Keratinocyte (primary cell): ENCODE results near the gene RNF141. TPM values are rescaled to one million over a fixed set of nuclear protein-coding genes. Genes with fewer than 3 reads are reported as not detected.
A peak's percentile ranks its signal among the peaks of the same experiment; 100 is the strongest.

Experiments used
- DNase-seq: peaks from one replicate; pipeline ENCODE4 v3.0.0-alpha.2; 2011; ENCODE audit warnings: low read depth, missing footprints, low spot score
- FAIRE-seq: peaks from 2 replicates; lab custom pipeline; 2011; peaks lifted over from hg19 to GRCh38; lab: Jason Lieb, UNC
- H2AFZ ChIP-seq: 2 replicates; pipeline ENCODE4 v1.6.0; 2012; ENCODE audit warnings: low read length, control low read depth, inconsistent platforms; ENCODE audit not compliant: control insufficient read depth
- H3K27ac ChIP-seq: 2 replicates; pipeline ENCODE4 v1.5.1; 2011; ENCODE audit warnings: low read length; ENCODE audit not compliant: control insufficient read depth, insufficient read depth
- H3K27me3 ChIP-seq: 3 replicates; pipeline ENCODE4 v1.6.0; 2011; ENCODE audit warnings: low read length; ENCODE audit not compliant: control insufficient read depth, insufficient read depth; ENCODE audit errors: extremely low read depth
- H3K36me3 ChIP-seq, 2 experiments: 2 replicates in 1 of 2; 3 replicates in 1 of 2; pipeline ENCODE4 v1.5.1; 2011; ENCODE audit warnings: low read length in 2 of 2, mild to moderate bottlenecking in 1 of 2; ENCODE audit not compliant: control insufficient read depth in 2 of 2, insufficient read depth in 2 of 2; ENCODE audit errors: extremely low read depth in 1 of 2
- H3K4me1 ChIP-seq: 3 replicates; pipeline ENCODE4 v1.5.1; 2011; ENCODE audit warnings: low read length; ENCODE audit not compliant: control insufficient read depth, insufficient read depth; ENCODE audit errors: extremely low read depth
- H3K4me2 ChIP-seq: 3 replicates; pipeline ENCODE4 v1.6.0; 2011; ENCODE audit warnings: low read depth, low read length; ENCODE audit not compliant: control insufficient read depth, insufficient read depth; ENCODE audit errors: extremely low read depth
- H3K4me3 ChIP-seq, 3 experiments: fragments of 200-600 bp in 1 of 3; sonication (generic) in 1 of 3; 2 replicates in 2 of 3; 3 replicates in 1 of 3; pipeline ENCODE4 v1.5.1; 2011 to 2016; ENCODE audit warnings: low read length in 3 of 3, mild to moderate bottlenecking in 3 of 3, control low read depth in 2 of 3, inconsistent platforms in 1 of 3, low read depth in 1 of 3, mixed read lengths in 1 of 3, mixed run types in 1 of 3, moderate library complexity in 1 of 3; ENCODE audit not compliant: control insufficient read depth in 2 of 3, insufficient read depth in 2 of 3; ENCODE audit errors: extremely low read depth in 1 of 3
- H3K79me2 ChIP-seq: 2 replicates; pipeline ENCODE4 v1.6.0; 2012; ENCODE audit warnings: low read length; ENCODE audit not compliant: control insufficient read depth, insufficient read depth
- H3K9ac ChIP-seq: 3 replicates; pipeline ENCODE4 v1.6.0; 2011; ENCODE audit warnings: low read length; ENCODE audit not compliant: control insufficient read depth, insufficient read depth; ENCODE audit errors: extremely low read depth
- H3K9me1 ChIP-seq: 3 replicates; pipeline ENCODE4 v1.6.0; 2011; ENCODE audit warnings: low read length; ENCODE audit not compliant: control insufficient read depth, insufficient read depth; ENCODE audit errors: extremely low read depth
- H3K9me3 ChIP-seq: 2 replicates; pipeline ENCODE4 v1.5.1; 2012; ENCODE audit warnings: low read depth, low read length; ENCODE audit not compliant: control insufficient read depth
- H4K20me1 ChIP-seq: 3 replicates; pipeline ENCODE4 v1.6.0; 2011; ENCODE audit warnings: low read length; ENCODE audit not compliant: control insufficient read depth, insufficient read depth; ENCODE audit errors: extremely low read depth
- EZH2 ChIP-seq: IDR thresholded peaks from one replicate; pipeline ENCODE4 v1.6.1; 2012; ENCODE audit warnings: inconsistent platforms, mild to moderate bottlenecking, low read length, moderate library complexity
- dilution Hi-C: fragments of 300-500 bp; cut with MboI; formaldehyde crosslinking; loops from one replicate; pipeline ENCODE4 v1.7.0; 2020; ENCODE audit warnings: low sequenced_read_pairs; ENCODE audit not compliant: extremely low pct_ligation_motif_present
- polyA plus RNA-seq, 5 experiments: library from polyadenylated mRNA; depleted of rRNA in 3 of 5; stranded (reverse) in 3 of 5; stranded (forward) in 1 of 5; unstranded in 1 of 5; fragments of >200 nt; gene quantifications; 1 replicate in 1 of 5; 2 replicates in 3 of 5; 3 replicates in 1 of 5; pipeline versions ENCODE4 v1.2.1 to v1.2.3, GENCODE V29; 2011 to 2012; ENCODE audit warnings: missing spikeins in 2 of 5, low read depth in 1 of 5, low replicate concordance in 1 of 5
- TF ChIP-seq, protein P1 (sequence below), 3 experiments: IDR thresholded peaks in 1 of 3; conservative IDR thresholded peaks in 1 of 3; optimal IDR thresholded peaks in 1 of 3; 2 replicates in 2 of 3; 3 replicates in 1 of 3; pipeline versions ENCODE3 to v1.5.1; 2011; ENCODE audit warnings: low read length in 3 of 3, mild to moderate bottlenecking in 3 of 3, moderate library complexity in 2 of 3, control low read depth in 1 of 3, inconsistent platforms in 1 of 3; ENCODE audit not compliant: insufficient read depth in 2 of 3; ENCODE audit errors: extremely low read depth in 1 of 3

RNF141 gene
- polyA plus RNA-seq, 1 donor (not counting 4 experiments of a cell fraction or from before 2014, with no cell fraction given) = 59.1 TPM

DNA sequence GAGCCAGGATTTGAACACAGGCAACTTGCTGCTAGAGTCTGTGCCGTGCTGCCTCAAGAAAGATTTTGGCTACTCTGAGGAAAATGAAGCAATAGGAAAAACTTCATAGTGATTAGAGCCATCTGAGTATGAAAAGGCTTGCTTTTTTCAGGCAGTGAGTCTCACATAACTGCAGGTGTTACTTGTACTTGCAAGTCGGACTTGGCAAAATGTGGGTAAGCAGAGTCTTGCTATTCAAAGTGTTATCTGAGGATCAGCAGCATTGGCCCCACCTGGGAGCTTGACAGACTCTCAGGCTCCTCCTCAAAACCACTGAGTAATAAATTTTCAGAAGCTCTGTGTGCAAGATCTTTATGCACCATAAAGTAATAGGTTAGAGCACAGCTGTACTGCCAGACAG is 18.1 kb downstream of the RNF141 start:
- Histone ChIP-seq H3K9me3 (no peaks in the 10 kb centered on the region), H2AFZ (no peak overlapping the region), H3K27me3 (no peaks in the 10 kb centered on the region), H3K79me2 (no peaks in the 10 kb centered on the region), H4K20me1 (no peaks in the 10 kb centered on the region), H3K4me3 (no peak overlapping the region), H3K9ac (peak overlapping the region; percentile 42), H3K36me3 (peaks cover 2 to 12% of the 10 kb centered on the region in 2 experiments), H3K9me1 (no peaks in the 10 kb centered on the region), H3K4me2 (peak overlapping the region; percentile 44), H3K4me1 (peaks cover 58% of the 10 kb centered on the region), H3K27ac (peak overlapping the region; percentile 70)
- peak; percentile 96 for FAIRE-seq
- TF ChIP-seq, protein P1, sequence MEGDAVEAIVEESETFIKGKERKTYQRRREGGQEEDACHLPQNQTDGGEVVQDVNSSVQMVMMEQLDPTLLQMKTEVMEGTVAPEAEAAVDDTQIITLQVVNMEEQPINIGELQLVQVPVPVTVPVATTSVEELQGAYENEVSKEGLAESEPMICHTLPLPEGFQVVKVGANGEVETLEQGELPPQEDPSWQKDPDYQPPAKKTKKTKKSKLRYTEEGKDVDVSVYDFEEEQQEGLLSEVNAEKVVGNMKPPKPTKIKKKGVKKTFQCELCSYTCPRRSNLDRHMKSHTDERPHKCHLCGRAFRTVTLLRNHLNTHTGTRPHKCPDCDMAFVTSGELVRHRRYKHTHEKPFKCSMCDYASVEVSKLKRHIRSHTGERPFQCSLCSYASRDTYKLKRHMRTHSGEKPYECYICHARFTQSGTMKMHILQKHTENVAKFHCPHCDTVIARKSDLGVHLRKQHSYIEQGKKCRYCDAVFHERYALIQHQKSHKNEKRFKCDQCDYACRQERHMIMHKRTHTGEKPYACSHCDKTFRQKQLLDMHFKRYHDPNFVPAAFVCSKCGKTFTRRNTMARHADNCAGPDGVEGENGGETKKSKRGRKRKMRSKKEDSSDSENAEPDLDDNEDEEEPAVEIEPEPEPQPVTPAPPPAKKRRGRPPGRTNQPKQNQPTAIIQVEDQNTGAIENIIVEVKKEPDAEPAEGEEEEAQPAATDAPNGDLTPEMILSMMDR (optimal IDR thresholded peaks at IDR 0.05 in 1 of 3, IDR thresholded peaks at IDR 0.05 in 1 of 3, conservative IDR thresholded peaks at IDR 0.05 in 1 of 3; ENCODE audit: extremely low read depth in 1 of 3, insufficient read depth in 2 of 3, low read length in 3 of 3) = no peak
- no peak for TF ChIP-seq EZH2
- dilution Hi-C loops = loop anchor here (25.0 kb wide), 1 partner anchor 214 kb away; no protein-coding TSS in a partner anchor
- DNase-seq = peak; percentile 61

GRCh38 chr11:10522276-10522675 is 18.7 kb downstream of the RNF141 start:
- TF ChIP-seq EZH2 = no peak
- TF ChIP-seq, protein P1 (optimal IDR thresholded peaks at IDR 0.05 in 1 of 3, IDR thresholded peaks at IDR 0.05 in 1 of 3, conservative IDR thresholded peaks at IDR 0.05 in 1 of 3; ENCODE audit: extremely low read depth in 1 of 3, insufficient read depth in 2 of 3, low read length in 3 of 3) = no peak
- peak overlapping the region; percentile 70 for H3K27ac ChIP-seq
- no peaks in the 10 kb centered on the region for H3K27me3 ChIP-seq
- no peak overlapping the region for H2AFZ ChIP-seq
- H3K9me3 ChIP-seq = no peaks in the 10 kb centered on the region
- peaks cover 58% of the 10 kb centered on the region for H3K4me1 ChIP-seq
- FAIRE-seq (no peak), DNase-seq (no peak)
- peaks cover 0 to 12% of the 10 kb centered on the region in 2 experiments for H3K36me3 ChIP-seq
- peak overlapping the region; percentile 7 for H3K4me2 ChIP-seq
- H3K4me3 ChIP-seq = no peak overlapping the region
- no peaks in the 10 kb centered on the region for H3K9me1 ChIP-seq
- H3K79me2 ChIP-seq = no peaks in the 10 kb centered on the region
- H4K20me1 ChIP-seq = no peaks in the 10 kb centered on the region
- no peak overlapping the region for H3K9ac ChIP-seq
- dilution Hi-C loops = loop anchor here (25.0 kb wide), 1 partner anchor 215 kb away; no protein-coding TSS in a partner anchor
